Measurements from ENCODE around the gene SLC35G6.

SLC35G6 gene

DNA sequence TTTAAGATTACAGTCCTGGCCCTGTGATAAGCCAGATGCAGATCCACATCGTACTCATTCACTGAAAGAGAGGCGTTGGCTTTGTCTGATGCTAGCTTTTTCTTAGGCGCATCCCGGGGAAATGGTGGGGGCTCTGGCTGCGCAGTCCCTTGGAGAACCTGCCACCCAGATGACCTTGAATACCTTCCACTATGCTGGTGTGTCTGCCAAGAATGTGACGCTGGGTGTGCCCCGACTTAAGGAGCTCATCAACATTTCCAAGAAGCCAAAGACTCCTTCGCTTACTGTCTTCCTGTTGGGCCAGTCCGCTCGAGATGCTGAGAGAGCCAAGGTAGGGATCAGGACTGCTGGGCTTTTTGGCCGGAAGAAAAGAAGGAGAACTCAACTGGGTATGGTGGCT is 26.9 kb downstream of the SLC35G6 start:
- DNase-seq (ENCODE audit: low read depth): no peak

DNA sequence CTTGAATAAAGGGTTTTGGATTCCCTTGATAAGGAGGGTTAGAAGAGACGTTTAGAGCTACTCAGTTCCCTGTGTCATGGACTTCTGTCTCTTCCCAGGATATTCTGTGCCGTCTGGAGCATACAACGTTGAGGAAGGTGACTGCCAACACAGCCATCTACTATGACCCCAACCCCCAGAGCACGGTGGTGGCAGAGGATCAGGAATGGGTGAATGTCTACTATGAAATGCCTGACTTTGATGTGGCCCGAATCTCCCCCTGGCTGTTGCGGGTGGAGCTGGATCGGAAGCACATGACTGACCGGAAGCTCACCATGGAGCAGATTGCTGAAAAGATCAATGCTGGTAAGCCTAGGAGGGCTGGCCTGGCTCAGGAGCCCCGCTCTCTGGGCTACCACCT is 27.6 kb downstream of the SLC35G6 start:
- DNase-seq (ENCODE audit: low read depth): no peak

DNA sequence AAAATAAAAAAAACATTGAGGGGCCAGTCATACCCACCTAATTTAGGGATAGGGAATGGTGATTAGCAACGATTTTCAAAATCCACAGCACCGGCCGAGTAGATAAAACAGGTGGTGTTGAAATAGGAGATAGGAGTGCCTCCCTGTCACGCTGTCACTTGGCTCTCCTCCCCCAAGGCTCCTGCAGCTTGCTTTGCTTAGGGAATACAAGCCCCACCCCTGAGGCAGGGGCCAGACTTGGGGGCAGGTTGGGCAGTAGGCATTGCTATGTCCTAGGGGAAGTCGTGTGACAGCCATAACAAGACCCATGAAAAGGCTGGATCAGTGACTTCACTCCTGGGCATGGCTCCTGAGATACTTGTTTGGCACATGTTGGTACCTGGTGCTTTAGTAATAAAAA is 28.7 kb downstream of the SLC35G6 start:
- DNase-seq (ENCODE audit: low read depth): no peak

DNA sequence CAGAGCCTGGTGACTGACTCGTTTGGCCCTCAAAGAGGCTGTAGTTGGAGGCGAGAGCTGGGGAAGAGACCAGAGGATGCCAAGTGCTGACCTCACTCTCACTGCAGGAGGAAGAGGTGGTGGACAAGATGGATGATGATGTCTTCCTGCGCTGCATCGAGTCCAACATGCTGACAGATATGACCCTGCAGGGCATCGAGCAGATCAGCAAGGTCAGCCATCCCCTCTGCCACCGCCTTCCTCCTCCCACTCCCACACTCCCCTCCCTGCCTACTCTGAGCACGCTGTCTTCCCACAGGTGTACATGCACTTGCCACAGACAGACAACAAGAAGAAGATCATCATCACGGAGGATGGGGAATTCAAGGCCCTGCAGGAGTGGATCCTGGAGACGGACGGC is 29.9 kb downstream of the SLC35G6 start:
- no peak for DNase-seq (ENCODE audit: low read depth)

DNA sequence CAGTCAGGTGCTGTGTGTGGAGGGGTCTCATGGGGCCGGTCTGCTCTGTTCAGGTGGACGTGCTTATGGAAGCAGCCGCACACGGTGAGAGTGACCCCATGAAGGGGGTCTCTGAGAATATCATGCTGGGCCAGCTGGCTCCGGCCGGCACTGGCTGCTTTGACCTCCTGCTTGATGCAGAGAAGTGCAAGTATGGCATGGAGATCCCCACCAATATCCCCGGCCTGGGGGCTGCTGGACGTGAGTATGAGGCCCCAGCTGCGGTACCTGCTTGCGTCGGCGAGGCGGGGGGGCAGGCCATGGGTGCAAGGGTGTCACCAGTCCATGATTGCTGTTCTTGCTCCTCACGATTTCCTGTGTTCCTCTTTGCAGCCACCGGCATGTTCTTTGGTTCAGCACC is 30.9 kb downstream of the SLC35G6 start:
- no peak for DNase-seq (ENCODE audit: low read depth)

DNA sequence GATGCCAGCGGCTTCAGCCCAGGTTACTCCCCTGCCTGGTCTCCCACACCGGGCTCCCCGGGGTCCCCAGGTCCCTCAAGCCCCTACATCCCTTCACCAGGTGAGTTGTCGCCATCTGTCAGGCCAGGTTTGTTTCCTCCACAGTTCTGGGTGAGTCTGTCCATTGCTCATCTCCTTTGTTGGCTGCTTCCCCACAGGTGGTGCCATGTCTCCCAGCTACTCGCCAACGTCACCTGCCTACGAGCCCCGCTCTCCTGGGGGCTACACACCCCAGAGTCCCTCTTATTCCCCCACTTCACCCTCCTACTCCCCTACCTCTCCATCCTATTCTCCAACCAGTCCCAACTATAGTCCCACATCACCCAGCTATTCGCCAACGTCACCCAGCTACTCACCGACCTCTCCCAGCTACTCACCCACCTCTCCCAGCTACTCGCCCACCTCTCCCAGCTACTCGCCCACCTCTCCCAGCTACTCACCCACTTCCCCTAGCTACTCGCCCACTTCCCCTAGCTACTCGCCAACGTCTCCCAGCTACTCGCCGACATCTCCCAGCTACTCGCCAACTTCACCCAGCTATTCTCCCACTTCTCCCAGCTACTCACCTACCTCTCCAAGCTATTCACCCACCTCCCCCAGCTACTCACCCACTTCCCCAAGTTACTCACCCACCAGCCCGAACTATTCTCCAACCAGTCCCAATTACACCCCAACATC is 31.7 kb downstream of the SLC35G6 start:
- DNase-seq (ENCODE audit: low read depth): no peak

DNA sequence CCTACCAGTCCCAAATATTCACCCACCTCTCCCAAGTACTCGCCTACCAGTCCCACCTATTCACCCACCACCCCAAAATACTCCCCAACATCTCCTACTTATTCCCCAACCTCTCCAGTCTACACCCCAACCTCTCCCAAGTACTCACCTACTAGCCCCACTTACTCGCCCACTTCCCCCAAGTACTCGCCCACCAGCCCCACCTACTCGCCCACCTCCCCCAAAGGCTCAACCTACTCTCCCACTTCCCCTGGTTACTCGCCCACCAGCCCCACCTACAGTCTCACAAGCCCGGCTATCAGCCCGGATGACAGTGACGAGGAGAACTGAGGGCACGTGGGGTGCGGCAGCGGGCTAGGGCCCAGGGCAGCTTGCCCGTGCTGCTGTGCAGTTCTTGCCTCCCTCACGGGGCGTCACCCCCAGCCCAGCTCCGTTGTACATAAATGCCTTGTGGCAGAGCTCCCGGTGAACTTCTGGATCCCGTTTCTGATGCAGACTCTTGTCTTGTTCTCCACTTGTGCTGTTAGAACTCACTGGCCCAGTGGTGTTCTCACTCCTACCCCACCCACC is 32.7 kb downstream of the SLC35G6 start:
- no peak for DNase-seq (ENCODE audit: low read depth)

DNA sequence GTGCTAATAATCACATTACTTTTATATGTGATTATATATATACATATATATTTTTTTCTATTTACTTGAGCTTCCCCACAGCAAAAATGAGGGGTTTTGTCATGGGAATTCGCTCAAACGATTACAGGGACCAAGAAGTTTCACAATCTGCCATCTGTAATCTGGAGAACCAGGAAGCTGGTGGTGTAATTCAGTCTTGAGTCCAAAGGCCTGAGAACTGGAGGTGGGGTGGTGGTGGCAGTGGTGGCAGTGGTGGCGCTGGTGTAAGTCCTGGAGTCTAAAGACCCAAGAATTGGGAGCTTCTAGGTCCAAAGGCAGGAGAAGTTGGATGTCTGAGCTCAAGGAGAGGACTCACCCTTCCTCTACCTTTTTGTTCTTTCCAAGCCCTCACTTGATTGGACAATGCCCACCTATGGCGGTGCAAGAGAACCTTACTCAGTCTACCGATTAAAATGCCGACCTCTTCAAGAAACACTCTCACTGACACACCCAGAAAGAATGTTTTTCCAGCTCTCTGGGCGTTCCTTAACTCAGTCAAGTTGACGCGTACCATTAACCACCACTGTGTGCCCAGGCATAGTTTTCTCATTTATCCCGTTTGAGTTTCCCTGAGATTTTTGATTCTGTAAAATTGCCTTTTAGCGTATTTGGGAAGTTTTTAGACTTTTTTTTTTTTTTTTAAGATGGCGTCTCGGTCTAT is 34.8 kb downstream of the SLC35G6 start:
- no peak for DNase-seq (ENCODE audit: low read depth)

DNA sequence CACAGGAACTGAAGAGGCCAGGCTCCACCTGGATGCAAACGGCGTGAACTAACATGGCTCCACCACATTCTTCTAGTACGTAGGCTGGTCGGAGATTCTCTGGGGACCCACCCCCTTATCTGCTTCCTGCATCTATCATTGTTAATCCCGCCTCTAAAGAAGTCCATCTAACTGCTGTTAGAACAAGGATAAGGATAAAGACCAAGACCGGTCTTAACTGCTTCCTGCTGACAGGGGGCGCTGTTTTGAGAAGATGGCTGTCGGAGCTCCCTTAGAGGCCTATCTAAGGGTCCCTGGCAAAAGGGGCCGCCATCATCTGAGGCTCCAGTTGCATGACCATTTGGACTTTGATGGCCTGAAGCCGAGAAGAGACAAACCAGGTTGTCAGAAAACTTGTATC is 41.8 kb downstream of the SLC35G6 start:
- no peak for DNase-seq (ENCODE audit: low read depth)

DNA sequence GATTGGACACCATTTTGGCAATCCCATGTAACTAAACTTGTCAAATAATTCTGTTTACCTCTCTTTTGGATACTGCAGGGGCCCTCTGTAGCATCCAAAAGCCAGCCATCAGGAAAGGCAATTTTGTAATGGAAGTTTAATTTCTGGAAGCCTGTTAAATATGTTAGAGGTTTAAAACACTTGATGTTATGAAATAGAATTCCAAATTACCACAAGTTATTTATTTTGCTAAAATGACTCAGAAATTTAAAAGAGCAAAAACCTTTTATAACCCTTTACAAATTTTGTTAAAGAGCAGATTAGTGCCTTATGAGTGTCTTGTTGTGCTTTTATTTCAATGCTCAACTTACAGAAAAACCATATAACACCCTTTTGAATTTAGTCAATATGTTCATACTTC is 47.6 kb downstream of the SLC35G6 start:
- no peak for DNase-seq (ENCODE audit: low read depth)

DNA sequence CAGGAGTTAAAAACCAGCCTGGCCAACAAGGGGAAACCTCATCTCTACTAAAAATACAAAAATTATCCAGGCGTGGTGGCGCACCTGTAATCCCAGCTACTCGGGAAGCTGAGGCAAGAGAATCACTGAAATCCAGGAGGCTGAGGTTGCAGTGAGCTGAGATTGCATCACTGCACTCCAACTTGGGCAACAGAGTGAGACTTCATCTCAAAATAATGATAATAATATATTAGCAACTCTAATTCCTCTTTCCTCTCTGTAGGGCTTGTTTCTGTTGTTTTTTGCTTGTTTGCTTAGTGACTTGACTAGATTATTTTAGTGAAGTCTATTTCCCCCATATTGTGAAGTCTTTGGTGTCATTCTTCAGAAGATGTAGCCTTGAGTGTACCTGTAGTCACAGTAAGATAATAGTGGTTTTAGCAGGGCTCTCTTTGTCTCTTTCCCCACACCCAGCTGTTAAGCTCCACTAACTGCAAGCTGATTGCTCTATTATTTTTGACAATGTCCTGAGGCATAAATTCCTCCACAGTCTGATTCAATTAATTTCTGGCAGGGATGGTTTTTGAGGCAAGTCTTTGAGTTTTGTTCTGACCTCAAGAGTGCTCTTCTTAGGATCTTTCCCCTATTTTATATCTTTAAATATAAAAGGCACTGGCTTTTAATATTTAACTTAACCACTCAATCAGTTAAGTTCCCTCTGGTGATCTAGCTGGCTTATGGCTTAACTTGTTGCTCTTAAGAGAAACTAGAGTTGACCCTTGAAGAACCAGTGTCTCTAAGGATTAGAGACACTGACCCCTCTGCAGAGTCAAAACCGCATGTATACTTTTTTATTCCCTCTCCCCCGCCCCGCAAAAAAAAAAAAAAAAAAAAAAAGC is 49.0 kb downstream of the SLC35G6 start:
- DNase-seq (ENCODE audit: low read depth): no peak
